ENCODE measurements around the gene KDM6B. TPM values are rescaled to one million over a fixed set of nuclear protein-coding genes. Genes with fewer than 3 reads are reported as not detected.
A peak's percentile ranks its signal among the peaks of the same experiment; 100 is the strongest.
"Not testable (repeated sequence)": the region's sequence is repeated elsewhere in the genome, so short reads cannot be mapped to it uniquely, and the experiment has no call there.

KDM6B gene
- total RNA-seq, result 28.1 TPM
- long read RNA-seq, partial matches to known transcripts, result 1 of 4 reads
- long read RNA-seq, other reads (novel, unspliced or antisense), result 3 of 4 reads

GRCh38 chr17:7833795-7834541, at the start of gene KDM6B:
Gene KDM6B (plus strand): TSS chr17:7834217. CDS start chr17:7845555, 11,338 bp downstream.
- intact Hi-C loops (cut with micrococcal nuclease), result no loop called here

GRCh38 chr17:7786866-7787265, 47.2 kb upstream of the KDM6B start:
- intact Hi-C loops (cut with micrococcal nuclease), result no loop called here
- DNase-seq, result no peak
- no peak for ATAC-seq

More at GRCh38 chr17:7833795-7834541, at the start of gene KDM6B:
- ATAC-seq (peak; percentile 72), DNase-seq (peak; percentile 97)

- no peak for ATAC-seq
- no peak for DNase-seq
- intact Hi-C loops (cut with micrococcal nuclease), result no loop called here
Measured at GRCh38 chr17:7789131-7789530, 44.9 kb upstream of the KDM6B start.

GRCh38 chr17:7790150-7790549, 43.9 kb upstream of the KDM6B start:
- intact Hi-C loops (cut with micrococcal nuclease), result no loop called here
- no peak for DNase-seq
- no peak for ATAC-seq

- intact Hi-C loops (cut with micrococcal nuclease), result no loop called here
- ATAC-seq (no peak), DNase-seq (no peak)
Measured at GRCh38 chr17:7792611-7793010, 41.4 kb upstream of the KDM6B start.

- ATAC-seq (no peak), DNase-seq (no peak)
- intact Hi-C loops (cut with micrococcal nuclease), result no loop called here
Measured at GRCh38 chr17:7794075-7794663, 39.8 kb upstream of the KDM6B start.

- DNase-seq, result no peak
- no peak for ATAC-seq
- intact Hi-C loops (cut with micrococcal nuclease), result no loop called here
Measured at GRCh38 chr17:7797976-7798375, 36.0 kb upstream of the KDM6B start.

- intact Hi-C loops (cut with micrococcal nuclease), result no loop called here
- no peak for DNase-seq
- ATAC-seq, result no peak
Measured at GRCh38 chr17:7798839-7799238, 35.2 kb upstream of the KDM6B start.

- ATAC-seq, result no peak
- intact Hi-C loops (cut with micrococcal nuclease), result no loop called here
- no peak for DNase-seq
Measured at GRCh38 chr17:7803981-7804380, 30.0 kb upstream of the KDM6B start.

- ATAC-seq (no peak), DNase-seq (no peak)
- intact Hi-C loops (cut with micrococcal nuclease), result no loop called here
Measured at GRCh38 chr17:7806587-7806986, 27.4 kb upstream of the KDM6B start.

GRCh38 chr17:7807206-7807605, 26.8 kb upstream of the KDM6B start:
- ATAC-seq, result no peak
- no peak for DNase-seq
- intact Hi-C loops (cut with micrococcal nuclease), result no loop called here

GRCh38 chr17:7809086-7809790, 24.8 kb upstream of the KDM6B start:
- ATAC-seq, result no peak

GRCh38 chr17:7809791-7810343, 24.1 kb upstream of the KDM6B start:
- DNase-seq; intact Hi-C loops (cut with micrococcal nuclease); ATAC-seq: not testable (repeated sequence)

More at GRCh38 chr17:7809086-7809790, 24.8 kb upstream of the KDM6B start:
- intact Hi-C loops (cut with micrococcal nuclease), result no loop called here
- DNase-seq, result no peak

- ATAC-seq (no peak), DNase-seq (no peak)
- intact Hi-C loops (cut with micrococcal nuclease), result no loop called here
Measured at GRCh38 chr17:7811251-7811650, 22.8 kb upstream of the KDM6B start.

- DNase-seq, result no peak
- intact Hi-C loops (cut with micrococcal nuclease), result no loop called here
- ATAC-seq, result no peak
Measured at GRCh38 chr17:7814969-7815368, 19.0 kb upstream of the KDM6B start.

GRCh38 chr17:7816926-7817642, 16.9 kb upstream of the KDM6B start:
- DNase-seq, result no peak
- ATAC-seq, result no peak
- intact Hi-C loops (cut with micrococcal nuclease), result no loop called here

- ATAC-seq (no peak), DNase-seq (no peak)
- intact Hi-C loops (cut with micrococcal nuclease), result no loop called here
Measured at GRCh38 chr17:7817643-7817964, 16.4 kb upstream of the KDM6B start.

- intact Hi-C loops (cut with micrococcal nuclease), result no loop called here
- DNase-seq (no peak), ATAC-seq (no peak)
Measured at GRCh38 chr17:7818026-7818425, 16.0 kb upstream of the KDM6B start.
